ENCODE results near the gene AKNA.

The AKNA gene

GRCh38 chr9:114286146-114286679 lies 101.6 kb downstream of the AKNA start:
- DNase-seq (ENCODE audit: low read depth, low spot score): no peak

GRCh38 chr9:114285166-114285867 lies 102.5 kb downstream of the AKNA start:
- DNase-seq (ENCODE audit: low read depth, low spot score): no peak

GRCh38 chr9:114284316-114285060 lies 103.3 kb downstream of the AKNA start:
- DNase-seq (ENCODE audit: low read depth, low spot score): no peak

Data from activated CD4-positive, CD25-positive, alpha-beta regulatory T cell treated with anti-CD3 and anti-CD28 coated beads, Interleukin-2, amount 50 U/mL, for 16 hours (primary cell).